ENCODE results near the gene UMAD1.

DNA sequence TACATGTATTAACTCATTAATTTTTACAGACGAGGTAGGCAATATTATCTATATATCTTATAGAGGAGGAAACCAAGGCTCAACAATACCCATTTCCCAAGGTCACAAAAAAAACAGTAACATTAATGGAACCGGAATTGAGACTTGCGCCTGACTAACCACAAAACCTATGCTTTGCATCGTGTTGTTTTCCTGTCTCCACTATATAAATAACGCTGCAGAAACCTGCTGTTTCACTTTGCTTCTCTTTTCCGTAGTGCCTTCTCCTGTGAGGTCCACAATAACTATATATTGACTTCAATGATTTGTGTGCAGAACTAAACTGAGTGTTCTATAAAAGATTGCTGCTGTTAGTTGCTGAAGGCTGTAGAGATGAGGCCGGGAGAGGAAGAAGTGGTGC lies 175.5 kb downstream of the UMAD1 start:
- TF ChIP-seq, protein P1, sequence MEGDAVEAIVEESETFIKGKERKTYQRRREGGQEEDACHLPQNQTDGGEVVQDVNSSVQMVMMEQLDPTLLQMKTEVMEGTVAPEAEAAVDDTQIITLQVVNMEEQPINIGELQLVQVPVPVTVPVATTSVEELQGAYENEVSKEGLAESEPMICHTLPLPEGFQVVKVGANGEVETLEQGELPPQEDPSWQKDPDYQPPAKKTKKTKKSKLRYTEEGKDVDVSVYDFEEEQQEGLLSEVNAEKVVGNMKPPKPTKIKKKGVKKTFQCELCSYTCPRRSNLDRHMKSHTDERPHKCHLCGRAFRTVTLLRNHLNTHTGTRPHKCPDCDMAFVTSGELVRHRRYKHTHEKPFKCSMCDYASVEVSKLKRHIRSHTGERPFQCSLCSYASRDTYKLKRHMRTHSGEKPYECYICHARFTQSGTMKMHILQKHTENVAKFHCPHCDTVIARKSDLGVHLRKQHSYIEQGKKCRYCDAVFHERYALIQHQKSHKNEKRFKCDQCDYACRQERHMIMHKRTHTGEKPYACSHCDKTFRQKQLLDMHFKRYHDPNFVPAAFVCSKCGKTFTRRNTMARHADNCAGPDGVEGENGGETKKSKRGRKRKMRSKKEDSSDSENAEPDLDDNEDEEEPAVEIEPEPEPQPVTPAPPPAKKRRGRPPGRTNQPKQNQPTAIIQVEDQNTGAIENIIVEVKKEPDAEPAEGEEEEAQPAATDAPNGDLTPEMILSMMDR (IDR thresholded peaks at IDR 0.05), result no peak
- no peak for TF ChIP-seq POLR2A (IDR thresholded peaks at IDR 0.05)

Data from heart left ventricle (tissue), 13 donors.